ENCODE data around the gene RPS19.
"Not testable (repeated sequence)": the region's sequence is repeated elsewhere in the genome, so short reads cannot be mapped to it uniquely, and the experiment has no call there.

RPS19 gene

DNA sequence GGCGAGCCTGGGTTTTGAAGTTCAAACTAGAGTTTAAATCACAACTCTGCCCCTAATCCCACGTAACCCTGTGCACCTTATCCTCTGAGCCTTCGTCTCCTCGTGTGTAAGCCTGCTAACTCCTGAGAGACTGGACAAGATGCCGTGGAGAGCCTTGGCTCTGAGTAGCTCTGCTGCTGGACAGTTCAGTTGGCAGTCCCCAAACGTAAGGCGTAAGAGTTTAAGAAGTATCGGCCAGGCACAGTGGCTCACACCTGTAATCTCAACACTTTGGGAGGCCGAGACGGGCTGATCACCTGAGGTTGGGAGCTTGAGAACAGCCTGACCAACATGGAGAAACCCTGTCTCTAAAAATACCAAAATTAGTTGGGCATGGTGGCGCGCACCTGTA, 12.3 kb downstream of the RPS19 start:
- TF ChIP-seq, protein P1, sequence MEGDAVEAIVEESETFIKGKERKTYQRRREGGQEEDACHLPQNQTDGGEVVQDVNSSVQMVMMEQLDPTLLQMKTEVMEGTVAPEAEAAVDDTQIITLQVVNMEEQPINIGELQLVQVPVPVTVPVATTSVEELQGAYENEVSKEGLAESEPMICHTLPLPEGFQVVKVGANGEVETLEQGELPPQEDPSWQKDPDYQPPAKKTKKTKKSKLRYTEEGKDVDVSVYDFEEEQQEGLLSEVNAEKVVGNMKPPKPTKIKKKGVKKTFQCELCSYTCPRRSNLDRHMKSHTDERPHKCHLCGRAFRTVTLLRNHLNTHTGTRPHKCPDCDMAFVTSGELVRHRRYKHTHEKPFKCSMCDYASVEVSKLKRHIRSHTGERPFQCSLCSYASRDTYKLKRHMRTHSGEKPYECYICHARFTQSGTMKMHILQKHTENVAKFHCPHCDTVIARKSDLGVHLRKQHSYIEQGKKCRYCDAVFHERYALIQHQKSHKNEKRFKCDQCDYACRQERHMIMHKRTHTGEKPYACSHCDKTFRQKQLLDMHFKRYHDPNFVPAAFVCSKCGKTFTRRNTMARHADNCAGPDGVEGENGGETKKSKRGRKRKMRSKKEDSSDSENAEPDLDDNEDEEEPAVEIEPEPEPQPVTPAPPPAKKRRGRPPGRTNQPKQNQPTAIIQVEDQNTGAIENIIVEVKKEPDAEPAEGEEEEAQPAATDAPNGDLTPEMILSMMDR (IDR thresholded peaks at IDR 0.05; ENCODE audit: extremely low read depth, missing control alignments), result no peak
- DNase-seq (ENCODE audit: low spot score), result no peak

DNA sequence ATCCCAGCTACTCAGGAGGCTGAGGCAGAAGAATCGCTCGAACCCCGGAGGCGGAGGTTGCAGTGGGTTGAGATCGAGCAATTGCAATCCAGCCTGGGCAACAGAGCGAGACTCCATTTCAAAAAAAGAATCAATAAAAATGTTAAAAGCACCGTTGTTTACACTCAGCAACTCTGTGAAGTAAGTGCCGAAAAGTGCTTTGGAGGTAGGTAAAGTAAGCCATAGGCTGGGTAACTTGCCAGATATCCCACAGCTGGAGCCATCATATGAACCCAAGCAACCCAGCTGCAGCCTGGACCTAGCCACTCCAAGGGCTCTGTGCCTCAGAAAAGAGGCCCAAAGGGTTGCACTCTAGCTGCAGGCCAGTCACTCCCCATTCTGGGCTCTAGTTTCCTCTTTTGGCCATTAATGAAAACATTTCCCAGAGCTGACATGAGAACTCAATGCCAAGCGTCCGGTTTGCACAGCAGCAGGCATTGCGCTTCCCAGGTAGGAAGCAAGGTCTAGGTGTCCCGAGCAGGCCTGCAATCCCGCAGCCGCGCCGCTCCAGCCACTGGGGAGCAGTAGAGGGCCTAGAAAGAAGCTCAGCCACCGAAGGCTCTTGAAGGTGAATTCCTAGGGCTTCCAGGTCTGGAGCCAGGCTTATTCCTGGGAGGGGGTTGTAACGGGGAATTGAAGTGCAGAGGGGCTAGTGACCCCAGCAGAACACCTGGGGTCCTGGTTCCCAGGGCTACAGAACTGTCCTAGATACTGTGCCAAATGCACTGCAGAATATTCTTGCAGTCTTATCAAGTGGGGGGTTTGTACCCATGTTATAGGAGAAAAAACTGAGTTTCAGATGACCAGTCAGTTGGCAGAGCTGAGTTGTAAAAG, 13.0 kb downstream of the RPS19 start:
- TF ChIP-seq, protein P1 (IDR thresholded peaks at IDR 0.05; ENCODE audit: extremely low read depth, missing control alignments), result peak; percentile 91
- no peak for DNase-seq (ENCODE audit: low spot score)

DNA sequence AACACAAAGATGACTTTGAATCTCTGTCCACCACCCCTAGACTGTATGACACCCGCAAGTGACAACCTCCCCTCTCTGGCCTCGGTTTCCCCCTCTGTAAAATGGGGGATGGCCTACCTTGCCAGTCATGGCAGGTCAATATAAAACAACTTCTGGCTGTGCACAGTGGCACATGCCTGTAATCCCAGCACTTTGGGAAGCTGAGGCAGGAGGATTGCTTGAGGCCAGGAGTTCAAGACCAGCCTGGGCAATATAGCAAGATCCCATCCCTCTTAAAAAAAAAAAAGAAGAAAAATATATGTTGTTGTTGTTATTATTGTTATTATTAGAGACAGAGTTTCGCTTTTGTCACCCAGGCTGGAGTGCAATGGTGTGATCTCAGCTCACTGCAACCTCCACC, 15.9 kb downstream of the RPS19 start:
- not testable (repeated sequence) for DNase-seq (ENCODE audit: low spot score)

DNA sequence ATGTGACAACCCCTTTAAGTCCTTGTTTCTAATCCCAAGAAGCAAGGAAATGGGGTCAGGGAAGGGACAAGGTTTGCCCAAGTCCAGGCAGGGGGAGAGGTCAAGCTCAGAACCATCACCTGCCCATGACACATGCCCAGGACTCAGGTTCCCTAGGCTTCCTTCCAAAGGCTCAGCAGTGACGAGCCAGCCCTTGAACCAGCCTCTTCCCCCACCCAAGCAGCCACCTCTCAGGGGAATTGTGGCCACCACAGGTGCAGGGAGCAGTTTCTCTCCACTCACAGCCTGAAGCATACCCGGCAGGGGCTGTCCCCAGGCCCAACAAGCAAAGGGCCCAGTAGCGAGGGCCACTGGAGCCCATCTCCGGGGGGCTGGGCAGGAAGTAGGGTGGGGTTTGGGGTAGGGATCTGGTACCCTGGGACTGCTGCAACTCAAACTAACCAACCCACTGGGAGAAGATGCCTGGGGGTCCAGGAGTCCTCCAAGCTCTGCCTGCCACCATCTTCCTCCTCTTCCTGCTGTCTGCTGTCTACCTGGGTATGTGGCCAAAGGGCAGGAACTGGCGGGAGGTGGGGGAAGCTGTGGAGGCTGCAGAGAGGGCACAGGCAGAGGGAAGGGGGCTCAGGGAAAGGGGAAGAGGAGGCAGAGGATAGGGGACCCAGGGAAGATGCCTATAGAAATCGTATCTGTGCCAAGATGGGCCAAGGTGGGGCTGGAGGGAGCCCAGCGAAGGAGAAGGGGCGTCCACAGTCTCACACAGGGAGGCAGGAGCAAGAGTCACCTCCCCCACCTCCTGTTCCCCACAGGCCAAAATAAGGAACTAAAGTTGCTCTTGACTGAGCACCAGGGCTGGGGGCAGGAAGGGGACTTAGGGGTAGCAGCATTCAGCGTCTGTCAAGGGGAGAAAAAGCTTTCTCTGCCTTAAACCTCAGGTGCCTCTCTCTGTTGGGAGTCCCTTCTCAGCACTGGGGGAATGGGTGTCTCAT, 17.1 kb downstream of the RPS19 start, which contains the start of gene CD79A:
TSS of gene CD79A (plus strand) at position 433 of the 986 bp plus-strand sequence. CDS start at position 459, 26 bp downstream.
- TF ChIP-seq, protein P1 (IDR thresholded peaks at IDR 0.05; ENCODE audit: extremely low read depth, missing control alignments), result no peak
- DNase-seq (ENCODE audit: low spot score), result peak; percentile 82

DNA sequence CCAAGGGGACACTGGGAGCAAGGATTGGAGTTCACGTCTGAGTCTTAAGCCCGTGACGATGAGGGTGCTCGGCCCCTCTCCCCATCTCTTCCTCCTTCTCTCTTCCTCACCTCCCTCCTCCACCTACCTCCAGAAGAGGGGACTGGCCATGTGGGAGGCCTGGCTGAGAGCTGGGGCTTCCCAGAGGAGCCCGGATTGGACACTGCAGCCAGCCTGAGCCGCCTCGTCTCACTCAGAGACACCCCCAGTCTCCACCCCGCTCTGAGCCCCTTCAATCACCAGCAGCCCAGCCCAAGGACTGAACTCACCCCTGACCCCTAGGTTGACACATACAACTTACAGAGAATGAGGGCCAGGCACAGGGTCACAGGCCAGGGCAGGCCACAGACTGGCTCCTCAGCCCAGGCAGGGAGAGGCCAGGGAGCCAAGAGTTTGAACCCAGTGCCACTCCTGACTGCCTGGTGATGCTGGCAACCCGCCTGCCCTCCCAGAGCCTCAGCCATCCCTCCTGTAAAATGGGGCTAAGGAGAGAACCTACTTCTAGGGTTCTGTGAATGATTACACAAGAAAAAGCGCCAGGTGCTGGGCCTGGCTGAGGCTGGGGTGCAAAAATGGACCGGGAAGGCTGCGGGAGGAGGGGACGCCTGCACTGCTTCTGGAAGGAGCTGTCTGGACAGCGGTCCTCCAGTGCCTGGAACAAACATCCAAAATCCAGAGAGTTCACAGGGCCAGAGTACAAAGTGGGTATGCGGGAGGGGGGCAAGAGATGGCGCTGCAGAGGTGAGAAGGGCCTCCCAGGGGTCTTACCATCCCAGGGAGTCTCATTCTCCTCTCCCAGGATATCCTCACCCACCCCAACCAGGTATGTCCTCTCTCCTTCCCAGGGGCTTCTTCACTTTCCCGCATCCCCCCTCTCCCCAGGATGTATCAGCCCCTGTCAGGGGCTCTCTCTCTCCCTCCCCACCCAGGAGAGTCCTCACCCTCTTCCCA, 18.2 kb downstream of the RPS19 start:
- TF ChIP-seq, protein P1 (IDR thresholded peaks at IDR 0.05; ENCODE audit: extremely low read depth, missing control alignments), result no peak
- DNase-seq (ENCODE audit: low spot score), result peak; percentile 76

DNA sequence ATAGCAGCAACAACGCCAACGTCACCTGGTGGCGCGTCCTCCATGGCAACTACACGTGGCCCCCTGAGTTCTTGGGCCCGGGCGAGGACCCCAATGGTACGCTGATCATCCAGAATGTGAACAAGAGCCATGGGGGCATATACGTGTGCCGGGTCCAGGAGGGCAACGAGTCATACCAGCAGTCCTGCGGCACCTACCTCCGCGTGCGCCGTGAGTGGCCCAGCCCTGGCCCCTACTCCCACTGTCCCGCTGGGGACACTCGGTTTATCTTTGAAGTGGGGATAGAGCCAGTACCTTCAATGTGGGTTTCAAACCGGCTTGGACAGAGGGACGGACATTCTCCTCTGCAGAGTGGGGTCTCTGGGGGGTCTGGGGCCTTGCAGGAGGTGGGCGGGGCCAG, 19.0 kb downstream of the RPS19 start:
- TF ChIP-seq, protein P1 (IDR thresholded peaks at IDR 0.05; ENCODE audit: extremely low read depth, missing control alignments), result no peak
- no peak for DNase-seq (ENCODE audit: low spot score)
